GM12891 (cell line): ENCODE data around the gene FA2H.

Experiments
- POLR2A ChIP-seq: IDR thresholded peaks from 2 replicates; pipeline ENCODE4 v1.6.1; 2011; ENCODE audit warnings: low read depth, low read length, control low read depth
- POLR2AphosphoS5 ChIP-seq: IDR thresholded peaks from 2 replicates; pipeline ENCODE4 v1.6.1; 2011; ENCODE audit warnings: low read depth, low read length, control low read depth
- TAF1 ChIP-seq: IDR thresholded peaks from 2 replicates; pipeline ENCODE4 v1.6.1; 2011; ENCODE audit warnings: low read depth, low read length, control low read depth

DNA sequence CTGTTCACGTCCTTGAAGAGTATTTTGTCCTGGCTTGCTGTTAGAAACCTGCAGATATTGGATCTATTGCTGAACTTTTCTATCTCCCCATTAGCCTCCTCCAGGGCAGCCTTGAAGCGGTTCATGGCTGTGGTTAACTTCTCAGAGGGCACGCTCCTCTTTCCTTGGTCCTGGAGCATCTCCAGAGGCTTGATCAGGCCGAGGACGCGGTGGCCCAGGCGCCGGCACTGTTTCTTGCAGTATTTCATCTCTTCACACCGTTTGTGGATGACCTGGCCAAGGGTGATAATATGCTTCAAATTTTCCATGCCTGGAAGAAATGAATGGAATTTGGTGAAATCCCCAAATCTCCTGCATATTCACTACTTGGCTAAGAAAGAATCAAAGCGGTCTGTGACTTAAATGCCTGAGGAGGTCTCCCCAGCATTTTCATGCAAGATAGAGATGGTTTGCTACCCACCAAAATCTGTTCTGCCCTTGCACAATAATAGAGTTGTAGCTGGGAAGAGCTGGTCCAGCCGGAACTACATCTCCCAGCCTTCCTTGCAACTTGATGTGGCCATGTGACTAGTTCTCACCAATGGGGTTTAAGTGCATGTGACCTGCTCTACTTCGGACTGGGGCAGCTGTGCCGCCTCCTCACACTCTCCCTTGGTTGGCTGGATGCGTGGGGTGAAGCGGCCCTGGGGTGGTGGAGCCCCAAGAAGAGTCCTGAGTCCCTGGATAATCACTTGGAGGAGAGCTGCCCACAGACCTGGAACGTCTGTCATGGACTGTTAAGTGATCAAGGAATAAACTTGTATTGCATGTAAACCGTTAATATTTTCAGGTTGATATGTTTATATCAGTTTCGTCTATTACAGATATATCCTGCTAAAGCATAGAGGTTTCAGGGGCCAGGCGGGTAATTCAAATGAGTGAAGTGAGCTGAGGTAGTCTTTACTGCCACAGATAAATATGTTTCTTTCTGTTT lies 78.9 kb downstream of the FA2H start:
- TF ChIP-seq POLR2AphosphoS5, result no peak
- TF ChIP-seq TAF1, result no peak
- no peak for TF ChIP-seq POLR2A
